Stimulated activated naive CD4-positive, alpha-beta T cell (primary cell): Measurements from ENCODE around the gene CDK5R2.

Experiments
- DNase-seq, 6 experiments: peaks; one replicate each; lab custom pipeline; 2025; lab: John Stamatoyannopoulos, UW

Gene CDK5R2

GRCh38 chr2:219002395-219003266 is 43.2 kb downstream of the CDK5R2 start:
- peak in 4 of 6 experiments; percentile 28 to 39 (median 38) for DNase-seq

GRCh38 chr2:219003267-219003634 is 43.8 kb downstream of the CDK5R2 start:
- DNase-seq = no peak

GRCh38 chr2:219003979-219004378 is 44.5 kb downstream of the CDK5R2 start:
- DNase-seq = no peak

GRCh38 chr2:219009294-219009693 is 49.8 kb downstream of the CDK5R2 start:
- DNase-seq = no peak

GRCh38 chr2:219010162-219010756 is 50.8 kb downstream of the CDK5R2 start:
- DNase-seq = peak in 1 of 6 experiments; percentile 5

- no peak for DNase-seq
These were observed 51.4 kb downstream of the CDK5R2 start for GRCh38 chr2:219010873-219011272.
